T-helper 2 cell treated with Interferon-gamma antibody and Interleukin-4, amounts not matched to agents 5 μg/mL and 100 μg/mL, for 36 hours (primary cell): Measurements from ENCODE around the gene LUC7L.
"Not testable (repeated sequence)": the region's sequence is repeated elsewhere in the genome, so short reads cannot be mapped to it uniquely, and the experiment has no call there.

Source experiments
- DNase-seq: peaks from one replicate; pipeline ENCODE4 v3.0.0; 2021; ENCODE audit warnings: low spot score
- H3K27ac Mint-ChIP-seq: one replicate; pipeline ENCODE4 v1.8.0; 2021; ENCODE audit warnings: mild to moderate bottlenecking, mixed read lengths
- H3K27me3 Mint-ChIP-seq: one replicate; pipeline ENCODE4 v1.8.0; 2021; ENCODE audit warnings: low read depth, mixed read lengths
- H3K36me3 Mint-ChIP-seq: one replicate; pipeline ENCODE4 v1.8.0; 2021; ENCODE audit warnings: low read depth, mixed read lengths
- H3K4me1 Mint-ChIP-seq: one replicate; pipeline ENCODE4 v1.8.0; 2021; ENCODE audit warnings: low read depth, mixed read lengths
- H3K4me3 Mint-ChIP-seq: one replicate; pipeline ENCODE4 v1.8.0; 2022; ENCODE audit warnings: mild to moderate bottlenecking, moderate library complexity, mixed read lengths
- H3K9me3 Mint-ChIP-seq: one replicate; pipeline ENCODE4 v1.8.0; 2021; ENCODE audit warnings: mixed read lengths

The LUC7L gene

GRCh38 chr16:229731-230281 lies 557 bp upstream of the LUC7L start:
- Mint-ChIP-seq H3K27me3 (no peaks in the 10 kb centered on the region), H3K4me3 (peak overlapping the region; percentile 73), H3K4me1 (peaks cover 22% of the 10 kb centered on the region)

GRCh38 chr16:228151-228851 lies 948 bp downstream of the LUC7L start:
- no peak for DNase-seq
- Mint-ChIP-seq H3K9me3 (no peaks in the 10 kb centered on the region), H3K4me1 (peaks cover 22% of the 10 kb centered on the region), H3K27me3 (no peaks in the 10 kb centered on the region), H3K4me3 (peak overlapping the region; percentile 98), H3K27ac (peak overlapping the region; percentile 93), H3K36me3 (peaks cover 34% of the 10 kb centered on the region)

More at GRCh38 chr16:229731-230281, 557 bp upstream of the LUC7L start:
- H3K9me3 Mint-ChIP-seq, result no peaks in the 10 kb centered on the region
- peaks cover 30% of the 10 kb centered on the region for H3K36me3 Mint-ChIP-seq
- DNase-seq, result no peak
- H3K27ac Mint-ChIP-seq, result peak overlapping the region; percentile 77

GRCh38 chr16:220021-220420 lies 9.2 kb downstream of the LUC7L start:
- Mint-ChIP-seq H3K4me3 (no peak overlapping the region), H3K9me3 (no peaks in the 10 kb centered on the region), H3K27ac (no peak overlapping the region), H3K36me3 (peaks cover 28% of the 10 kb centered on the region), H3K27me3 (no peaks in the 10 kb centered on the region), H3K4me1 (peaks cover 6% of the 10 kb centered on the region)
- DNase-seq, result no peak

- no peak overlapping the region for H3K27ac Mint-ChIP-seq
- H3K4me3 Mint-ChIP-seq, result no peak overlapping the region
- H3K4me1 Mint-ChIP-seq, result no peaks in the 10 kb centered on the region
- DNase-seq, result no peak
- H3K9me3 Mint-ChIP-seq, result no peaks in the 10 kb centered on the region
- H3K36me3 Mint-ChIP-seq, result peaks cover 21% of the 10 kb centered on the region
- H3K27me3 Mint-ChIP-seq, result no peaks in the 10 kb centered on the region
Measured at GRCh38 chr16:212999-213398, 16.2 kb downstream of the LUC7L start.

DNA sequence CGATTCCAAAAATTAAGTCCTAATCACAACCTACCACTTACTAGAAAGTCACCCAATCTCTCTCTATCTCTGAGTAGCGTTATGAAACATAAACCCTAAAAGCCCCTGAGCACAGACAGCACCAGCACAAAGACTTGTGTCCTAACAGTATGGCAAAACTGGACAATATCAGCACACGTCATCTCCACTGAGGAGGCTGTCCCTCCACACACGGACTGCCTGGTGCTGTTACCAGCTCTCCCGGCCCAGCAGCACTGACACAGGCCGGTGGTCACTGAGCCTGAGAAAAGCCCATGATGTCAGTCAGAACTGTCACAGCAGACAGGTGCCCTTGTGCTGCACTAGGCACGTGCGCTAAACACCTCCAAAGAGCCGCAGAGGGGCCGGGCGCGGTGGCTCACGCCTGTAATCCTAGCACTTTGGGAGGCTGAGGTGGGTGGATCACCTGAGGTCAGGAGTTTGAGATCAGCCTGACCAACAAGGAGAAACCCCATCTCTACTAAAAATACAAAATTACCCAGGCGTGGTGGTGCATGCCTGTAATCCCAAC lies 17.5 kb downstream of the LUC7L start:
- not testable (repeated sequence) for H3K9me3 Mint-ChIP-seq, H3K27ac Mint-ChIP-seq, DNase-seq, H3K4me3 Mint-ChIP-seq, H3K4me1 Mint-ChIP-seq, H3K27me3 Mint-ChIP-seq
- H3K36me3 Mint-ChIP-seq, result peaks cover 21% of the 10 kb centered on the region

DNA sequence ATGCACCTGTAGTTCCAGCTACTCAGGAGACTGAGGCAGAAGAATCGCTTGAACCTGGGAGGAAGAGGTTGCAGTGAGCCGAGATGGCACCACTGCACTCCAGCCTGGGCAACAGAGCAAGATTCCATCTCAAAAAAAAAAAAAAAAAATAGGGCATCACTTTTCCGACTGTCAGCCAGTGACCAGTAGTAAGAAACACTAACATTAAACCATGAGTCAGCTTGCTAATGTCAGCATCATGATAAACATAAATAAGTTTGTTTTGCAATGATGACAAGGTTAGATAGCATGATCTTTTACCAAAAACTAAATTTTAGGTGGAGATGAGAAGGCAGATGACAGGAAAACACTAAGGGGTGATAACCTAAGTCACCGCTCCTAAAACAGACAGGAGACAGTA lies 19.9 kb downstream of the LUC7L start:
- not testable (repeated sequence) for H3K4me1 Mint-ChIP-seq, H3K4me3 Mint-ChIP-seq, DNase-seq, H3K27ac Mint-ChIP-seq, H3K27me3 Mint-ChIP-seq, H3K9me3 Mint-ChIP-seq
- peaks cover 35% of the 10 kb centered on the region for H3K36me3 Mint-ChIP-seq

DNA sequence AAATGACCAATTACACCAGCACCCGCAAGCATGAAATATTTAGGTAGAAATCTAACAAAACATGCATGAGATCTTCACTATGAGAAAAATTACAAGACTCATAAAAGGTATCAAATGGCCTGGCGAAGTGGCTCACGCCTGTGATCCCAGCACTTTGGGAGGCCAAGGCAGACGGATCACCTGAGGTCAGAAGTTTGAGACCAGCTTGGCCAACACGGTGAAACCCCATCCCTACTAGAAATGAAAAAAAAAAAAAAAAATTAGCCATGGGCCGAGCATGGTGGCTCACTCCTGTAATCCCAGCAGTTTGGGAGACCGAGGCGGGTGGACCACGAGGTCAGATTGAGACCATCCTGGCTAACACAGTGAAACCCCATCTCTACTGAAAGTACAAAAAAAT lies 25.2 kb downstream of the LUC7L start:
- H3K27ac Mint-ChIP-seq, DNase-seq, H3K4me1 Mint-ChIP-seq, H3K9me3 Mint-ChIP-seq, H3K27me3 Mint-ChIP-seq, H3K4me3 Mint-ChIP-seq: not testable (repeated sequence)
- peaks cover 40% of the 10 kb centered on the region for H3K36me3 Mint-ChIP-seq

DNA sequence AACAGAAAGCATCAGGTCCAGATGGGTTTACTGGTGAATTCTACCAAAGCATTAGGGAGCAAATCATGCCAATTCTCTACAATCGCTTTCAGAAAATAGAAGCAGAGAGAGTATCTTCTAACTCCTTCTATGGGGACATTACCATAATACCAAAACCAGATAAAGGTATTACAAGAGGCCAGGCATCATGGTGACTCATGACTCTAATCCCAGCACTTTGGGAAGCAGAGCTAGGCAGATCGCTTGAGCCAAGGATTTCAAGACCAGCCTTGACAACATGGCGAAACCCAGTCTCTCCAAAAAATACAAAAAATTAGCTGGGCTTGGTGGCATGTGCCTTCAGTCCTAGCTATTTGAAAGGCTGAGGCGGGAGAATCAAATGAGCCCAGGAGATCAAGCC lies 26.0 kb downstream of the LUC7L start:
- Mint-ChIP-seq H3K27me3 (no peaks in the 10 kb centered on the region), H3K4me1 (peaks cover 5% of the 10 kb centered on the region), H3K36me3 (peaks cover 40% of the 10 kb centered on the region), H3K27ac (no peak overlapping the region), H3K9me3 (no peaks in the 10 kb centered on the region), H3K4me3 (no peak overlapping the region)
- DNase-seq, result no peak

DNA sequence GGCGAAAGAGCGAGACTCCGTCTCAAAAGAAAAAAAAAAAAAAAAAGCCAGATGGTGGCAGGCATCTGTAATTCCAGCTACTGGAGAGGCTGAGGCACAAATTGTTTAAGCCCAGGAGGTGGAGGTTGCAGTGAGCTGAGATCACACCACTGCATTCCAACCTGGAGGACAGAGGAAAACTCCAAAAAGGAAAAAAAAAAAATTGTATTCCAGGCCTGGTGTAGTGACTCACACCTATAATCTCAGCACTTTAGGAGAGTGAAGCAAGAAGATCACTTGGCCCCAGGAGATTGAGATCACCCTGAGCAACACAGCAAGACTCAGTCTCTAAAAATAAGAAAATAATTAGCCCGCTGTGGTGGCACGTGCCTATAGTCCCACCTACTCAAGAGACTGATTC lies 28.9 kb downstream of the LUC7L start:
- Mint-ChIP-seq H3K4me3 (no peak overlapping the region), H3K27me3 (no peaks in the 10 kb centered on the region), H3K27ac (no peak overlapping the region), H3K4me1 (no peaks in the 10 kb centered on the region), H3K36me3 (peaks cover 38% of the 10 kb centered on the region), H3K9me3 (no peaks in the 10 kb centered on the region)
- no peak for DNase-seq

DNA sequence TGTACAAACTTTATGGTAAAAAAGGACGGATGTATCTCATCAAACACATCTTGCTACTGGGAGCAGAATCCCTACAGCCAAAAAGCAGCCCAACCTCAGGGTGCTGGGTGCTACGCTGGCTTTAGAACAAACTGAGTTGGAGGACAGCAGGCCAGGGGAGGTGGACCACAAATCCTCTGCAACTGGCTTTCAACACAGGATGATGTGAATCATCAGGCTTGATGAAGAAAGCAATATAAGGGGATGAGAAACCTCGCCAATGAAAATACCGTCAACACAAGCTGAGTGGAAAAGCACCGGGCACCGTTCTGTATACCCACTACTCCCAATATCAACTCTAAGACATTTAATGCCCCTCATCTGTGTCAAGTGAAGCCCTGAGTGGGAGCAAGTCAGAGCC lies 34.7 kb downstream of the LUC7L start:
- Mint-ChIP-seq H3K4me1 (no peaks in the 10 kb centered on the region), H3K27me3 (no peaks in the 10 kb centered on the region), H3K9me3 (no peaks in the 10 kb centered on the region), H3K4me3 (no peak overlapping the region), H3K27ac (no peak overlapping the region), H3K36me3 (peaks cover 52% of the 10 kb centered on the region)
- no peak for DNase-seq

DNA sequence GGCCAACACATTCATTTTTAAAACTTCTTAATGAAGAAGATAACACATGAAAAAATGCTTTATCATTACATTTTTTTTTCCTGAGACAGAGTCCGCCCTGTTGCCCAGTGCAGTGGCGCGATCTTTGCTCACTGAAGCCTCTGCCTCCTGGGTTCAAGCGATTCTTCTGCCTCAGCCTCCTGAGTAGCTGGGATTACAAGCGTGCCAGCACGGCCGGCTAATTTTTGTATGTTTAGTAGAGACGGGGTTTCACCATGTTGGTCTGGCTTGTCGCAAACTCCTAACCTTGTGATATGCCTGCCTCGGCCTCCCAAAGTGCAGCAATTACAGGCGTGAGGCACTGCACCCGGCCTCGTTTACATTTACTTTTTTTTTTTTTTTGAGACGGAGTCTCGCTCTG lies 35.8 kb downstream of the LUC7L start:
- Mint-ChIP-seq H3K9me3 (no peaks in the 10 kb centered on the region), H3K36me3 (peaks cover 57% of the 10 kb centered on the region), H3K27ac (no peak overlapping the region), H3K4me1 (no peaks in the 10 kb centered on the region), H3K27me3 (no peaks in the 10 kb centered on the region), H3K4me3 (no peak overlapping the region)
- no peak for DNase-seq

GRCh38 chr16:192686-193085 lies 36.6 kb downstream of the LUC7L start:
- H3K27me3 Mint-ChIP-seq, result no peaks in the 10 kb centered on the region
- no peaks in the 10 kb centered on the region for H3K9me3 Mint-ChIP-seq
- H3K4me1 Mint-ChIP-seq, result no peaks in the 10 kb centered on the region
- H3K27ac Mint-ChIP-seq, result no peak overlapping the region
- no peak overlapping the region for H3K4me3 Mint-ChIP-seq
- DNase-seq, result no peak
- peaks cover 52% of the 10 kb centered on the region for H3K36me3 Mint-ChIP-seq

- no peak overlapping the region for H3K27ac Mint-ChIP-seq
- H3K36me3 Mint-ChIP-seq, result peaks cover 50% of the 10 kb centered on the region
- H3K9me3 Mint-ChIP-seq, result no peaks in the 10 kb centered on the region
- H3K27me3 Mint-ChIP-seq, result no peaks in the 10 kb centered on the region
- no peak overlapping the region for H3K4me3 Mint-ChIP-seq
- no peak for DNase-seq
- no peaks in the 10 kb centered on the region for H3K4me1 Mint-ChIP-seq
Measured at GRCh38 chr16:191831-192230, 37.4 kb downstream of the LUC7L start.

- H3K4me3 Mint-ChIP-seq, result no peak overlapping the region
- no peaks in the 10 kb centered on the region for H3K9me3 Mint-ChIP-seq
- peaks cover 51% of the 10 kb centered on the region for H3K36me3 Mint-ChIP-seq
- no peaks in the 10 kb centered on the region for H3K4me1 Mint-ChIP-seq
- H3K27me3 Mint-ChIP-seq, result no peaks in the 10 kb centered on the region
- no peak for DNase-seq
- H3K27ac Mint-ChIP-seq, result no peak overlapping the region
Measured at GRCh38 chr16:189604-190186, 39.6 kb downstream of the LUC7L start.
